PC-9 (cell line): ENCODE measurements around the gene GLDN. TPM values are rescaled to one million over a fixed set of nuclear protein-coding genes. Genes with fewer than 3 reads are reported as not detected.
A peak's percentile ranks its signal among the peaks of the same experiment; 100 is the strongest.

Experiments
- BruUV-seq: library from RNA; stranded (reverse); fragments of 400-500 nt; replicated peaks from 2 replicates; lab custom pipeline; 2021; lab: Mats Ljungman, UMichigan
- CTCF ChIA-PET: fragments of 300-600 bp; sonication (Branson Sonifier 250); formaldehyde crosslinking; loops from one replicate; lab custom pipeline; 2022; ENCODE audit warnings: antibody characterized with exemption; lab: Charles Lee
- POLR2A ChIA-PET: fragments of 300-600 bp; sonication (Branson Sonifier 250); formaldehyde crosslinking; loops from one replicate; lab custom pipeline; 2022; ENCODE audit warnings: antibody characterized with exemption; ENCODE audit not compliant: unreplicated experiment; lab: Charles Lee
- DNase-seq, 2 experiments: peaks; one replicate each; pipeline versions ENCODE4 v3.0.0 to v3.0.0-alpha.2; 2015 to 2022; ENCODE audit warnings: mixed read lengths in 1 of 2
- H2AFZ ChIP-seq: fragments of 200-600 bp; sonication (generic); 2 replicates; pipeline ENCODE4 v1.8.1; 2017; ENCODE audit warnings: antibody characterized with exemption
- H3F3A ChIP-seq: fragments of 200-600 bp; sonication (generic); 2 replicates; pipeline ENCODE4 v1.8.1; 2017; ENCODE audit warnings: antibody characterized with exemption, mild to moderate bottlenecking, low read depth; ENCODE audit not compliant: insufficient read depth
- H3K27ac ChIP-seq: fragments of 200-600 bp; sonication (generic); 2 replicates; pipeline ENCODE4 v1.6.1; 2016; ENCODE audit warnings: mixed run types
- H3K27me3 ChIP-seq: fragments of 200-600 bp; sonication (generic); 2 replicates; pipeline ENCODE4 v1.6.1; 2016; ENCODE audit warnings: low read depth, mixed run types; ENCODE audit not compliant: insufficient read depth
- H3K36me3 ChIP-seq: fragments of 200-600 bp; sonication (generic); 2 replicates; pipeline ENCODE4 v1.6.1; 2016; ENCODE audit warnings: low read depth, mixed run types
- H3K4me1 ChIP-seq: fragments of 200-600 bp; sonication (generic); replicated peaks from 2 replicates; pipeline ENCODE4 v1.6.1; 2016; ENCODE audit warnings: mixed run types; ENCODE audit not compliant: insufficient read depth
- H3K4me2 ChIP-seq: fragments of 200-600 bp; sonication (generic); 2 replicates; pipeline ENCODE4 v1.6.1; 2017; ENCODE audit warnings: mixed run types
- H3K4me3 ChIP-seq: fragments of 200-600 bp; sonication (generic); 2 replicates; pipeline ENCODE4 v1.6.1; 2016; ENCODE audit warnings: mixed run types
- H3K79me2 ChIP-seq: fragments of 200-600 bp; sonication (generic); 2 replicates; pipeline ENCODE4 v1.6.1; 2017; ENCODE audit warnings: low read depth, mixed run types
- H3K9me2 ChIP-seq: fragments of 200-600 bp; sonication (generic); 2 replicates; pipeline ENCODE4 v1.8.1; 2017; ENCODE audit warnings: mild to moderate bottlenecking; ENCODE audit not compliant: insufficient read depth
- H3K9me3 ChIP-seq: fragments of 200-600 bp; sonication (generic); 2 replicates; pipeline ENCODE4 v1.8.1; 2016; ENCODE audit warnings: low read depth; ENCODE audit not compliant: insufficient read depth
- H4K20me1 ChIP-seq: fragments of 200-600 bp; sonication (generic); 2 replicates; pipeline ENCODE4 v1.8.1; 2017; ENCODE audit not compliant: insufficient read depth
- CTCF ChIP-seq: fragments of 200-600 bp; sonication (generic); conservative IDR thresholded peaks from 2 replicates; pipeline ENCODE4 v1.6.1; 2017; ENCODE audit warnings: mixed run types, antibody characterized with exemption, mild to moderate bottlenecking, moderate library complexity
- EZH2 ChIP-seq: fragments of 200-600 bp; sonication (generic); IDR thresholded peaks from 2 replicates; pipeline ENCODE4 v1.8.0; 2017; ENCODE audit warnings: antibody characterized with exemption, low read depth
- intact Hi-C: fragments of 100-400 bp; cut with micrococcal nuclease; formaldehyde crosslinking; loops from one replicate; pipeline ENCODE4 v1.10.0; 2022; ENCODE audit not compliant: unreplicated experiment
- total RNA-seq: library from RNA; stranded (reverse); gene quantifications from 2 replicates; pipeline ENCODE4 v1.2.3, GENCODE V29; 2021

The GLDN gene
- total RNA-seq, 1 experiment from 2014 or later, result not detected

GRCh38 chr15:51382787-51383186, 41.3 kb downstream of the GLDN start:
- DNase-seq, result peak in 1 of 2 experiments; percentile 37
- Histone ChIP-seq H3K4me1 (no peaks in the 10 kb centered on the region), H3K27ac (no peak overlapping the region), H4K20me1 (no peaks in the 10 kb centered on the region), H3F3A (no peaks in the 10 kb centered on the region), H2AFZ (no peak overlapping the region), H3K9me2 (no peaks in the 10 kb centered on the region), H3K36me3 (no peaks in the 10 kb centered on the region), H3K79me2 (no peaks in the 10 kb centered on the region), H3K4me2 (no peak overlapping the region), H3K27me3 (no peaks in the 10 kb centered on the region; the same call in 1 of the 2 replicates), H3K9me3 (no peaks in the 10 kb centered on the region), H3K4me3 (no peak overlapping the region)
- TF ChIP-seq EZH2 (no peak), CTCF (peak; percentile 48; the same call in 1 of the 2 replicates)
- POLR2A ChIA-PET, result no interaction called here
- CTCF ChIA-PET, result interaction anchor here (0.6 to 1.2 kb wide), 9 partner anchors 19 to 741 kb away, joined by 3 to 6 read pairs (median 4); no protein-coding TSS in a partner anchor
- no TSS peak for BruUV-seq
- intact Hi-C loops, result loop anchor here (2.0 kb wide), 1 partner anchor 116 kb away; no protein-coding TSS in a partner anchor

DNA sequence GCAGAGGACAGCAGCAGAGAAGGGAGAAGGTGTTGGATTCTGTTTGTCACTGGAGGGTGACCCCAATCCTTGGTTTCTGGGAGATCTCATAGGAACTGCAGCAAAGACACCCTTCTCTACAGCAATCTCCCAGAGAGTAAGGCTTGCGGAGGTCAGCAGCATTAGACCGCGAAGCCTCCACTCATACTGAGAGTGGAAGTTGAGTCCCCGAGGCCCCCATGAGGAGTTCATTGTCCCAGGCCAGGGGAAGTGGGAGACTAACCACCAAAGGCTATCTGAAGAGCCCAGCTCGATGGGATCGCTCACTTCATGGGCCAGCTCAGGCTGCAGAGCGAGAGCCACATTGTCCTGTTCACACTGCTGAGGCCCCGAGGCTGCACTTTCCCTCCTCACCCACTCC, 44.6 kb downstream of the GLDN start:
- no peak overlapping the region for H2AFZ ChIP-seq
- no peaks in the 10 kb centered on the region for H3K4me1 ChIP-seq
- H3K4me3 ChIP-seq, result no peak overlapping the region
- intact Hi-C loops, result no loop called here
- no peaks in the 10 kb centered on the region for H3K36me3 ChIP-seq
- DNase-seq, result no peak
- H4K20me1 ChIP-seq, result no peaks in the 10 kb centered on the region
- TF ChIP-seq EZH2, result no peak
- no peak for TF ChIP-seq CTCF
- BruUV-seq, result no TSS peak
- no peak overlapping the region for H3K27ac ChIP-seq
- H3K9me2 ChIP-seq, result no peaks in the 10 kb centered on the region
- no peaks in the 10 kb centered on the region; the same call in 1 of the 2 replicates for H3K27me3 ChIP-seq
- POLR2A ChIA-PET, result no interaction called here
- H3F3A ChIP-seq, result no peaks in the 10 kb centered on the region
- H3K4me2 ChIP-seq, result no peak overlapping the region
- no peaks in the 10 kb centered on the region for H3K79me2 ChIP-seq
- CTCF ChIA-PET, result no interaction called here
- no peaks in the 10 kb centered on the region for H3K9me3 ChIP-seq

GRCh38 chr15:51386486-51386885, 45.0 kb downstream of the GLDN start:
- Histone ChIP-seq H3K27ac (no peak overlapping the region), H3K27me3 (no peaks in the 10 kb centered on the region; the same call in 1 of the 2 replicates), H3K9me3 (no peaks in the 10 kb centered on the region), H2AFZ (no peak overlapping the region), H3K79me2 (no peaks in the 10 kb centered on the region), H3K4me2 (no peak overlapping the region), H3K4me3 (no peak overlapping the region), H3K36me3 (no peaks in the 10 kb centered on the region), H4K20me1 (no peaks in the 10 kb centered on the region), H3K4me1 (no peaks in the 10 kb centered on the region), H3F3A (no peaks in the 10 kb centered on the region), H3K9me2 (no peaks in the 10 kb centered on the region)
- TF ChIP-seq CTCF (no peak), EZH2 (no peak)
- POLR2A ChIA-PET, result no interaction called here
- intact Hi-C loops, result no loop called here
- no peak for DNase-seq
- no TSS peak for BruUV-seq
- CTCF ChIA-PET, result no interaction called here
